ENCODE data around the gene PBX2.

PBX2 gene

GRCh38 chr6:32171234-32171633 is 18.8 kb downstream of the PBX2 start:
- Histone ChIP-seq H4K91ac (ENCODE audit: low read depth, low read length) (no peak overlapping the region), H3K27ac (ENCODE audit: low read depth, low read length) (no peak overlapping the region), H2BK5ac (ENCODE audit: low read depth, low read length, poor library complexity) (no peak overlapping the region), H3K14ac (ENCODE audit: low read length) (no peak overlapping the region), H3K9me3 (ENCODE audit: insufficient read depth, low read depth, low read length) (no peaks in the 10 kb centered on the region), H3K23ac (ENCODE audit: low read length) (no peak overlapping the region), H3K79me1 (ENCODE audit: low read length) (peaks cover 4% of the 10 kb centered on the region), H4K12ac (ENCODE audit: low read depth, low read length) (no peak overlapping the region), H3K4me2 (ENCODE audit: low read length) (no peak overlapping the region), H3K4me3 (ENCODE audit: low read depth, low read length) (no peak overlapping the region), H3K27me3 (ENCODE audit: insufficient read depth, low read length) (no peaks in the 10 kb centered on the region), H3K36me3 (ENCODE audit: control insufficient read depth in 1 of 2, insufficient read depth in 2 of 2, low read length in 2 of 2) (peaks cover 51 to 53% of the 10 kb centered on the region in 2 experiments), H3K79me2 (ENCODE audit: control insufficient read depth, insufficient read depth, low read length, poor library complexity) (peaks cover 7% of the 10 kb centered on the region), H3K4ac (ENCODE audit: low read depth, low read length) (no peak overlapping the region), H3K18ac (ENCODE audit: low read length) (no peak overlapping the region), H2AFZ (ENCODE audit: insufficient read depth, low read length, poor library complexity) (no peak overlapping the region), H2BK12ac (ENCODE audit: low read length) (no peak overlapping the region), H3K9ac (ENCODE audit: low read length) (no peak overlapping the region), H2AK5ac (ENCODE audit: low read length) (no peak overlapping the region), H2BK120ac (ENCODE audit: insufficient read depth, low read length, poor library complexity) (no peak overlapping the region), H4K8ac (ENCODE audit: low read depth, low read length) (no peak overlapping the region), H3K4me1 (ENCODE audit: control insufficient read depth in 1 of 2, insufficient read depth in 2 of 2, low read length in 2 of 2) (peaks cover 20 to 24% of the 10 kb centered on the region in 2 experiments)
- no CpG with 5 or more reads among the region's 6 CpGs for WGBS (ENCODE audit: extremely low coverage, insufficient coverage, insufficient read length)
- DNase-seq, result no peak

GRCh38 chr6:32170294-32170693 is 19.7 kb downstream of the PBX2 start:
- Histone ChIP-seq H2AK5ac (ENCODE audit: low read length) (no peak overlapping the region), H3K36me3 (ENCODE audit: control insufficient read depth in 1 of 2, insufficient read depth in 2 of 2, low read length in 2 of 2) (peaks cover 55 to 59% of the 10 kb centered on the region in 2 experiments), H4K91ac (ENCODE audit: low read depth, low read length) (no peak overlapping the region), H4K12ac (ENCODE audit: low read depth, low read length) (no peak overlapping the region), H3K79me2 (ENCODE audit: control insufficient read depth, insufficient read depth, low read length, poor library complexity) (peaks cover 2% of the 10 kb centered on the region), H3K27ac (ENCODE audit: low read depth, low read length) (no peak overlapping the region), H3K23ac (ENCODE audit: low read length) (no peak overlapping the region), H2BK12ac (ENCODE audit: low read length) (no peak overlapping the region), H3K9ac (ENCODE audit: low read length) (no peak overlapping the region), H3K18ac (ENCODE audit: low read length) (no peak overlapping the region), H3K27me3 (ENCODE audit: insufficient read depth, low read length) (no peaks in the 10 kb centered on the region), H3K4me3 (ENCODE audit: low read depth, low read length) (no peak overlapping the region), H2BK120ac (ENCODE audit: insufficient read depth, low read length, poor library complexity) (no peak overlapping the region), H3K4ac (ENCODE audit: low read depth, low read length) (no peak overlapping the region), H3K4me2 (ENCODE audit: low read length) (no peak overlapping the region), H2AFZ (ENCODE audit: insufficient read depth, low read length, poor library complexity) (no peak overlapping the region), H3K14ac (ENCODE audit: low read length) (no peak overlapping the region), H3K9me3 (ENCODE audit: insufficient read depth, low read depth, low read length) (no peaks in the 10 kb centered on the region), H4K8ac (ENCODE audit: low read depth, low read length) (no peak overlapping the region), H3K79me1 (ENCODE audit: low read length) (no peaks in the 10 kb centered on the region), H2BK5ac (ENCODE audit: low read depth, low read length, poor library complexity) (no peak overlapping the region), H3K4me1 (ENCODE audit: control insufficient read depth in 1 of 2, insufficient read depth in 2 of 2, low read length in 2 of 2) (peaks cover 18 to 24% of the 10 kb centered on the region in 2 experiments)
- no CpG with 5 or more reads among the region's 11 CpGs for WGBS (ENCODE audit: extremely low coverage, insufficient coverage, insufficient read length)
- DNase-seq, result no peak

- H3K4ac ChIP-seq (ENCODE audit: low read depth, low read length), result no peak overlapping the region
- peaks cover 16 to 18% of the 10 kb centered on the region in 2 experiments for H3K4me1 ChIP-seq (ENCODE audit: control insufficient read depth in 1 of 2, insufficient read depth in 2 of 2, low read length in 2 of 2)
- no peak overlapping the region for H2AK5ac ChIP-seq (ENCODE audit: low read length)
- no peak overlapping the region for H3K14ac ChIP-seq (ENCODE audit: low read length)
- H3K27me3 ChIP-seq (ENCODE audit: insufficient read depth, low read length), result no peaks in the 10 kb centered on the region
- H3K36me3 ChIP-seq (ENCODE audit: control insufficient read depth in 1 of 2, insufficient read depth in 2 of 2, low read length in 2 of 2), result peaks cover 55 to 63% of the 10 kb centered on the region in 2 experiments
- DNase-seq, result no peak
- H3K9ac ChIP-seq (ENCODE audit: low read length), result no peak overlapping the region
- no peak overlapping the region for H3K23ac ChIP-seq (ENCODE audit: low read length)
- no peak overlapping the region for H2BK5ac ChIP-seq (ENCODE audit: low read depth, low read length, poor library complexity)
- H3K4me3 ChIP-seq (ENCODE audit: low read depth, low read length), result no peak overlapping the region
- no peak overlapping the region for H2AFZ ChIP-seq (ENCODE audit: insufficient read depth, low read length, poor library complexity)
- no peak overlapping the region for H3K4me2 ChIP-seq (ENCODE audit: low read length)
- WGBS (ENCODE audit: extremely low coverage, insufficient coverage, insufficient read length), result no CpG with 5 or more reads among the region's 11 CpGs
- H4K12ac ChIP-seq (ENCODE audit: low read depth, low read length), result no peak overlapping the region
- no peaks in the 10 kb centered on the region for H3K79me1 ChIP-seq (ENCODE audit: low read length)
- H3K79me2 ChIP-seq (ENCODE audit: control insufficient read depth, insufficient read depth, low read length, poor library complexity), result no peaks in the 10 kb centered on the region
- no peak overlapping the region for H4K8ac ChIP-seq (ENCODE audit: low read depth, low read length)
- H4K91ac ChIP-seq (ENCODE audit: low read depth, low read length), result no peak overlapping the region
- no peak overlapping the region for H2BK120ac ChIP-seq (ENCODE audit: insufficient read depth, low read length, poor library complexity)
- no peak overlapping the region for H3K27ac ChIP-seq (ENCODE audit: low read depth, low read length)
- no peak overlapping the region for H2BK12ac ChIP-seq (ENCODE audit: low read length)
- H3K9me3 ChIP-seq (ENCODE audit: insufficient read depth, low read depth, low read length), result no peaks in the 10 kb centered on the region
- no peak overlapping the region for H3K18ac ChIP-seq (ENCODE audit: low read length)
Observed at GRCh38 chr6:32168807-32169591, 21.0 kb downstream of the PBX2 start.

- no peak overlapping the region for H3K23ac ChIP-seq (ENCODE audit: low read length)
- H3K9ac ChIP-seq (ENCODE audit: low read length), result no peak overlapping the region
- no peak overlapping the region for H4K8ac ChIP-seq (ENCODE audit: low read depth, low read length)
- H3K4me3 ChIP-seq (ENCODE audit: low read depth, low read length), result no peak overlapping the region
- H2AFZ ChIP-seq (ENCODE audit: insufficient read depth, low read length, poor library complexity), result no peak overlapping the region
- H3K79me1 ChIP-seq (ENCODE audit: low read length), result no peaks in the 10 kb centered on the region
- H3K4me2 ChIP-seq (ENCODE audit: low read length), result no peak overlapping the region
- no peak overlapping the region for H2AK5ac ChIP-seq (ENCODE audit: low read length)
- peaks cover 12 to 13% of the 10 kb centered on the region in 2 experiments for H3K4me1 ChIP-seq (ENCODE audit: control insufficient read depth in 1 of 2, insufficient read depth in 2 of 2, low read length in 2 of 2)
- no peak overlapping the region for H2BK12ac ChIP-seq (ENCODE audit: low read length)
- no CpG with 5 or more reads among the region's 2 CpGs for WGBS (ENCODE audit: extremely low coverage, insufficient coverage, insufficient read length)
- peaks cover 58 to 64% of the 10 kb centered on the region in 2 experiments for H3K36me3 ChIP-seq (ENCODE audit: control insufficient read depth in 1 of 2, insufficient read depth in 2 of 2, low read length in 2 of 2)
- no peak overlapping the region for H4K12ac ChIP-seq (ENCODE audit: low read depth, low read length)
- no peak overlapping the region for H2BK120ac ChIP-seq (ENCODE audit: insufficient read depth, low read length, poor library complexity)
- no peak overlapping the region for H3K18ac ChIP-seq (ENCODE audit: low read length)
- H3K14ac ChIP-seq (ENCODE audit: low read length), result no peak overlapping the region
- H3K27ac ChIP-seq (ENCODE audit: low read depth, low read length), result no peak overlapping the region
- DNase-seq, result no peak
- H3K79me2 ChIP-seq (ENCODE audit: control insufficient read depth, insufficient read depth, low read length, poor library complexity), result no peaks in the 10 kb centered on the region
- H2BK5ac ChIP-seq (ENCODE audit: low read depth, low read length, poor library complexity), result no peak overlapping the region
- H4K91ac ChIP-seq (ENCODE audit: low read depth, low read length), result no peak overlapping the region
- no peaks in the 10 kb centered on the region for H3K9me3 ChIP-seq (ENCODE audit: insufficient read depth, low read depth, low read length)
- H3K27me3 ChIP-seq (ENCODE audit: insufficient read depth, low read length), result no peaks in the 10 kb centered on the region
- no peak overlapping the region for H3K4ac ChIP-seq (ENCODE audit: low read depth, low read length)
Observed at GRCh38 chr6:32168350-32168749, 21.7 kb downstream of the PBX2 start.

Data from trophoblast cell (in vitro differentiated cells and primary cell).